Stimulated activated CD4-positive, alpha-beta T cell treated with anti-CD3 and anti-CD28 coated beads, Interleukin-15, amount 100 ng/mL, for 24 hours (primary cell): ENCODE results near the gene CARTPT.
A peak's percentile ranks its signal among the peaks of the same experiment; 100 is the strongest.

Experiments used
- DNase-seq: peaks from one replicate; pipeline ENCODE4 v3.0.0-alpha.2; 2020

Gene CARTPT

GRCh38 chr5:71738662-71739361 lies 19.7 kb downstream of the CARTPT start:
- DNase-seq, result no peak

DNA sequence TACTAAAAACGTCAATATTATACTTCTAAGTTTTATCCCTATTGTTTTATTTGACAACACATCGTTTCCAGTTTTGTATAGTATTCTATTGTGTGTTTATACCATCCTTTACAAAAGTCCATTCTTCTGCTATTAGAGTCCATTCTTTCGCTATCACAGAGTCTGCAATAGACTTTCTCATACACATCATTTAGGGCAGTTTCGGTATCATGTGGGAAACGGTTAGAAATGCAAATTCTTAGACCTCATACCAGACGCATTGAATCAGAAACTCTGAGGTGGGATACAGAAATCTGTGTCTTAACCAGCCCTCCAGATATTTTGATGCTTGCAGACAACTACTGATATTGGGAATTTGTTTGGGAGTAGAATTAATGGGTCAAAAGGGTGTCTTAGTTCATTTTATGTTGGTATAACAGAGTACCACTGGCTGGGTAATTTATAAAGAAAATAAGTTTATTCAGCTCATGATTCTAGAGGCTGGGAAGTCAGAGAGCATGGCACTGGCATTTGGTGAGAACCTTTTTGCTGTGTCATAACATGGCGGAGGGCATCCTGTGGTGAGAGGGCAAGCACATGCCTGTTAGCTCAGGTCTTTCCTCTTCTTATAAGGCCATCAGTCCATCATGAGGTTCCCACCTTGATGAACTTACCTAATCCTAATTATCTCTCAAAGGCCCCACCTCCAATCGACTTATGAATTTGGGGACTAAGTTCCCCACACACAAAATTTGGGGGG lies 21.1 kb downstream of the CARTPT start:
- no peak for DNase-seq

- no peak for DNase-seq
These were observed 24.1 kb downstream of the CARTPT start for GRCh38 chr5:71743155-71743554.

DNA sequence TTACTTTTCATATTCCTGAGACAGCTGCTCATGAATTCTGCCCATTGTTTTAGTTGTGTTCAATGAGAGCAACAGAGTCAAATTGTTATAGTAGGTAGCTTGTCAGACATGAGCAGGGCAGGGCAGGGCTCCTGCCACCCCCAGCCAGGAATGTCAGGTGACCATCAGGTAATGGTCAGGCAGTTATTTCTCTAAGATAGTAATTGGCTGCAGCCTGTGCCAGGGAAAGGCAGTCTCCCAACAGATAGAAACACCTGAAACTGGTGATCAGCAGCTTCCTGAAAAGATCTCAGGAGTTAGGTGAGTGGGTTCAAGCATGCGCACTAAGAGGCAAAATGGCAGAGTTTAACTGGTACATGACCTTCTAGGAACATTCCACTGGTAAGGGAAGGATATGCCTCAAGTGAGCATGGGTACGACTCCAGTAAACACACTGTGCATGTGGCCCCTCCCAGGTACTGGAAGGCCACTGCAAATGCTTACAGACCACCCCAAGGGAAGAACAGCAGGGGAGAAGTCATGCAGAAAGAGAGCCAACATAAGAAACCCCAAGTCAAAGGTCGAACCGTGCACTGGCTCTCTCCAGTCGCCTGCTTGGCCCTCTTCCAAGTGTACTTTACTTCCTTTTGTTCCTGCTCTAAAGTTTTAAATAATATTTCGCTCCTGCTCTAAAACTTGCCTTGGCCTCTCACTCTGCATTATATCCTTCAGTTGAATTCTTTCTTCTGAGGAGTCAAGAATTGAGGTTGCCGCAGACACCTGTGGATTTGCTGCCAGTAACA lies 25.1 kb downstream of the CARTPT start:
- DNase-seq, result no peak

- no peak for DNase-seq
These were observed 28.1 kb downstream of the CARTPT start for GRCh38 chr5:71747182-71747581.

DNA sequence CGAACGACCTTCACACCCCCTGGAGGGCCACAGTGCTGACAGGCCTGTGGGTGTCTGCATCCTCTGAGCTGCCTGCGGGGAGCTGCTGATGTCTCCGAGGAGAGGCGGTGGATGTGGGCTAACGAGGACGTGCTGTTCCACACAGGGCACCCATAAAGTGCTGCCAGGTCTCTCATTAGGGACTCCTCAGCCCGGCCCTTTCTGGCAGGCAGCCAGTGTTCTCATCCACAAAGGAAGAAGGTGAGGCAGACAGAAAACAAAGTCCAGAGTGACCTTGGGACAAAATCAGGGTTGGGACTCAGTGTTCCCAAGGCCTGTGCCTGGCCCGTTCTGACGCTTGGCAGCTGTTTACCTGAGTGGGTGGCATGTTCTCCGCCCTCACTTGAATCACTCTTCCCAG lies 29.3 kb downstream of the CARTPT start:
- DNase-seq, result no peak

DNA sequence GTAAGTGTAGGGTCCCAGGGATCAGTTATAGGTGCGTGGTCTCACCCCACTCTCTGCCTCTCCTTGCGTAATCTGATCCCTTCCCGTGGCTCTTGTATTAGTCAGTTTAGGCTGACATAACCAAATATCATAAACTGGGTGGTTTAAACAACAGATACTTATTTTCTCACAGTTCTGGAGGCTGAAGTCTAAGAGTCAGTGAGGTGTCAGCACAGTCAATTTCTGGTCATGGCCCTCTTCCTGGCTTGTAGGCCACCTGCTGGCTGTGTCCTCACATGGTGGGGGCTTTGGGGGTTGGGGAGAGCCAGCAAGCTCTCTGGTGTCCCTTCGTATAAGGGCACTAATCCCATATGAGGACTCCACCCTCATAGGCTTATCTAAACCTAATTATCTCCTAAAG lies 32.3 kb downstream of the CARTPT start:
- no peak for DNase-seq

DNA sequence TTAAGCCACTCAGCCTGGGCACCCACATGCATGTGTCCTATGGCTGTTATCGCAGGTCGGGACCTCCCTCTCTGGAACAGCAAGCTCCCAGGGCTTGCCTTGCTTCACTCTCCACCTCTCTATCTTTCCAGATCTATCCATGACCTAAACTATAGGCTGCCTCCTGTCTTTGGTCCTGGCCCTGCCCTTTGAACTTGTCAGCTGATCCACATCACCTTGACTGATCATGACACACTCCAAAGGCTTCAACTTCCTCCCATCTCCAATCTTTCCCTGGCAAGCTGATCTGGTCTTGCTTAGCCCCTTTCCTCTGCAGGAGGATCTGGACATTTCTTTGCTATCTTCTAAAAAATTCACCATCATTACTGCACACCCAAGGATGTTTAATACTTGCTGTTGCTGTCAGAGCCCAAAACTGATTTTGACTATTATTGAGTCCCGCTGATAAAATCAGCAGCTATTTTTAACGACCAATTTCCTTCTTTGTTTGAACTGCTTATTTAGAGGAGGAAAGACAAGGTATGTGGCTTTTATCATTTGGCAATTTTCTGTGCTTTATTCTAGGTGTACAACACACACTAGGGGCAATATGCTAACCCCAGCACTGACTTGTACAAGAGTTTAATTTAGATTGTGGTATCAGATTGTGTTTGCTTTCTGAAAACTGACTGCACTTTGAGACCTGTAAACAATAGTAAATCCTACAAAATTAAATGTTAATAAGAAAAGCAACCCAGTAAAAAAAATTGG lies 33.5 kb downstream of the CARTPT start:
- no peak for DNase-seq

- DNase-seq, result peak; percentile 55
These were observed 38.8 kb downstream of the CARTPT start for GRCh38 chr5:71757590-71758543.

GRCh38 chr5:71762826-71763225 lies 43.8 kb downstream of the CARTPT start:
- no peak for DNase-seq

DNA sequence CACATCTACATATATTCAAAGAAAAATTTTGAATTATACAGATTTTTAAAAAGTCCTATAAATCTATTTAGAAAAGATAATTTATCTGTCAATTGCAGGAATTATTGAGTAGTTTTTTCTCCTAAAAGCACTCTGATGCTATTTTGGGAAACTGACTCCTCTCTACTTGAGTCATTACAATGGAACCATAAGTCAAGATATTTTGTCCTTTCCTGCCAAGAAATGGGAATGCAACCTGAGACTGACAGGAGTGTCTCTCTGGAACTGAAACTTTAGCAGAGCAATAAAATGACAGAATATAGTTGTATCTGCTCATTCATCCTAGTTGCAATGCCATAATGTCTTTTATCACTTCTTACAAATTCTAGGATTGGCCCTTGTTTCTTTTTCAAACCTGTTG lies 48.6 kb downstream of the CARTPT start:
- no peak for DNase-seq

- no peak for DNase-seq
These were observed 50.2 kb downstream of the CARTPT start for GRCh38 chr5:71769287-71769686.

DNA sequence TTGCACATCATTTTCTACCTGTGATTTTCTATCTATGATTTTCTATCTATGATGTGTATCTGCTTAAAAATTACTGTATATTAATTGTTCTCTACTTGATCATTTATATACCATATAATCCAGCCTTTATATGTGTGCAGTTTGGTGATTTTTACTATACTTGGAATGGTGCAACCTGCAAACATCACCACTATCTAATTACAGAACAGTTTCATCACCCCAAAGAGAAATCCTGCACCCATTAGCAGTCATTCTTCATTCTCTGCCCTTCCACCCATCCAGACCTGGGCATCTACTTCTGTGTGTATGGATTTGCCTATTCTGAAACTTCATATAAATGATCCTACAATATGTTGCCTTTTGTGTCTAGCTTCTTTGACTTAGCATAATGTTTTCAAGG lies 51.3 kb downstream of the CARTPT start:
- no peak for DNase-seq
